HEK293 (cell line): ENCODE data around the gene AKAP8.
"Not testable (repeated sequence)": the region's sequence is repeated elsewhere in the genome, so short reads cannot be mapped to it uniquely, and the experiment has no call there.

ENCODE experiments used
- CTCF ChIA-PET: fragments of 350-600 bp; formaldehyde crosslinking; extraction: SDS; loops from one replicate; lab custom pipeline; 2021; ENCODE audit warnings: antibody characterized with exemption; lab: Yijun Ruan, JAX
- POLR2A ChIA-PET: fragments of 300-600 bp; formaldehyde crosslinking; extraction: SDS; loops from one replicate; lab custom pipeline; 2020; ENCODE audit warnings: antibody characterized with exemption, inconsistent platforms; lab: Yijun Ruan, JAX
- H3K27ac ChIP-seq: fragments of 200-500 bp; sonication (Bioruptor generic); 2 replicates; pipeline ENCODE4 v1.5.1; 2014; ENCODE audit warnings: low read depth, low read length, control low read depth, inconsistent platforms; ENCODE audit errors: extremely low read depth
- H3K36me3 ChIP-seq, 2 experiments: fragments of 200-500 bp in 1 of 2; sonication (Bioruptor generic) in 1 of 2; 1 replicate in 1 of 2; 2 replicates in 1 of 2; pipeline ENCODE4 v1.5.1; 2014 to 2017; ENCODE audit warnings: inconsistent platforms in 2 of 2, low read length in 2 of 2; ENCODE audit not compliant: control insufficient read depth in 2 of 2, insufficient read depth in 1 of 2
- H3K4me1 ChIP-seq: fragments of 200-500 bp; sonication (Bioruptor generic); 2 replicates; pipeline ENCODE4 v1.5.1; 2014; ENCODE audit warnings: mild to moderate bottlenecking, low read length, inconsistent platforms; ENCODE audit not compliant: control insufficient read depth, insufficient read depth
- H3K4me3 ChIP-seq: 2 replicates; pipeline ENCODE4 v1.5.1; 2011; ENCODE audit warnings: low read depth, mild to moderate bottlenecking, control low read depth, low read length, moderate library complexity
- H3K9me3 ChIP-seq: fragments of 200-500 bp; sonication (Bioruptor generic); 2 replicates; pipeline ENCODE4 v1.5.1; 2014; ENCODE audit warnings: low read depth, low read length, inconsistent platforms; ENCODE audit not compliant: control insufficient read depth, insufficient read depth
- BCL11B ChIP-seq: fragments of 450-650 bp; formaldehyde crosslinking; IDR thresholded peaks from 2 replicates; pipeline ENCODE4 v1.5.1; 2016; ENCODE audit warnings: low read depth, missing biosample characterization, missing genetic modification characterization
- EGR2 ChIP-seq: fragments of 450-650 bp; formaldehyde crosslinking; IDR thresholded peaks from 2 replicates; pipeline ENCODE4 v1.5.1; 2016; ENCODE audit warnings: low read depth, missing biosample characterization, missing genetic modification characterization
- GLIS1 ChIP-seq: fragments of 450-650 bp; formaldehyde crosslinking; IDR thresholded peaks from 2 replicates; pipeline ENCODE4 v1.5.1; 2016; ENCODE audit warnings: missing biosample characterization, missing genetic modification characterization
- HOXA7 ChIP-seq: sonication (generic); formaldehyde crosslinking; IDR thresholded peaks from 2 replicates; pipeline ENCODE4 v1.8.1; 2022; ENCODE audit warnings: missing genetic modification reagents, borderline replicate concordance
- OVOL3 ChIP-seq: fragments of 450-650 bp; formaldehyde crosslinking; IDR thresholded peaks from 2 replicates; pipeline ENCODE4 v1.5.1; 2016; ENCODE audit warnings: missing biosample characterization, missing genetic modification characterization
- PRDM1 ChIP-seq: fragments of 450-650 bp; formaldehyde crosslinking; IDR thresholded peaks from 2 replicates; pipeline ENCODE4; 2016; ENCODE audit warnings: missing biosample characterization, missing genetic modification characterization
- SP3 ChIP-seq: fragments of 450-650 bp; formaldehyde crosslinking; IDR thresholded peaks from 2 replicates; pipeline ENCODE4 v1.5.1; 2016; ENCODE audit warnings: missing biosample characterization, missing genetic modification characterization
- ZBTB17 ChIP-seq: fragments of 450-650 bp; formaldehyde crosslinking; IDR thresholded peaks from 2 replicates; pipeline ENCODE4 v1.5.1; 2016; ENCODE audit warnings: missing biosample characterization, missing genetic modification characterization
- ZNF175 ChIP-seq: fragments of 450-650 bp; formaldehyde crosslinking; IDR thresholded peaks from 2 replicates; pipeline ENCODE4 v1.5.1; 2016; ENCODE audit warnings: missing biosample characterization, missing genetic modification characterization
- ZNF202 ChIP-seq: fragments of 450-650 bp; formaldehyde crosslinking; IDR thresholded peaks from 2 replicates; pipeline ENCODE4 v1.5.1; 2016; ENCODE audit warnings: missing biosample characterization, missing genetic modification characterization, borderline replicate concordance
- ZNF214 ChIP-seq: fragments of 450-650 bp; formaldehyde crosslinking; IDR thresholded peaks from 2 replicates; pipeline ENCODE4 v1.5.1; 2017; ENCODE audit warnings: missing biosample characterization, mild to moderate bottlenecking, missing genetic modification characterization, borderline replicate concordance
- ZNF221 ChIP-seq: fragments of 450-650 bp; formaldehyde crosslinking; IDR thresholded peaks from 2 replicates; pipeline ENCODE4 v1.5.1; 2017; ENCODE audit warnings: missing biosample characterization, missing genetic modification characterization, borderline replicate concordance
- ZNF394 ChIP-seq: fragments of 450-650 bp; formaldehyde crosslinking; IDR thresholded peaks from 2 replicates; pipeline ENCODE4 v1.5.1; 2016; ENCODE audit warnings: missing biosample characterization, missing genetic modification characterization, mild to moderate bottlenecking, moderate library complexity, borderline replicate concordance
- ZNF433 ChIP-seq: fragments of 450-650 bp; formaldehyde crosslinking; IDR thresholded peaks from 2 replicates; pipeline ENCODE4 v1.5.1; 2016; ENCODE audit warnings: missing biosample characterization, missing genetic modification characterization, low read depth
- ZNF514 ChIP-seq: fragments of 450-650 bp; formaldehyde crosslinking; IDR thresholded peaks from 2 replicates; pipeline ENCODE4 v1.5.1; 2016; ENCODE audit warnings: missing biosample characterization, missing genetic modification characterization
- ZNF518A ChIP-seq: fragments of 450-650 bp; formaldehyde crosslinking; conservative IDR thresholded peaks from 2 replicates; pipeline ENCODE4 v1.5.1; 2016; ENCODE audit warnings: low read depth, missing biosample characterization, missing genetic modification characterization
- ZNF549 ChIP-seq: fragments of 450-650 bp; IDR thresholded peaks from 2 replicates; pipeline ENCODE4 v1.5.1; 2018; ENCODE audit warnings: missing biosample characterization, missing genetic modification characterization, mild to moderate bottlenecking, inconsistent platforms, moderate library complexity
- ZNF560 ChIP-seq: fragments of 450-650 bp; formaldehyde crosslinking; IDR thresholded peaks from 2 replicates; pipeline ENCODE4 v1.5.1; 2017; ENCODE audit warnings: missing biosample characterization, missing genetic modification characterization, borderline replicate concordance
- ZNF623 ChIP-seq: fragments of 450-650 bp; formaldehyde crosslinking; IDR thresholded peaks from 2 replicates; pipeline ENCODE4 v1.5.1; 2016; ENCODE audit warnings: missing biosample characterization, missing genetic modification characterization
- ZNF626 ChIP-seq: fragments of 450-650 bp; sonication (Bioruptor Pico); formaldehyde crosslinking; IDR thresholded peaks from 2 replicates; pipeline ENCODE4 v1.5.1; 2018; ENCODE audit warnings: missing biosample characterization, missing genetic modification characterization, inconsistent platforms
- ZNF654 ChIP-seq: fragments of 450-650 bp; formaldehyde crosslinking; IDR thresholded peaks from 2 replicates; pipeline ENCODE4 v1.5.1; 2016; ENCODE audit warnings: low read depth, missing biosample characterization, missing genetic modification characterization
- ZNF658 ChIP-seq: fragments of 450-650 bp; formaldehyde crosslinking; IDR thresholded peaks from 2 replicates; pipeline ENCODE4; 2016; ENCODE audit warnings: missing biosample characterization, missing genetic modification characterization
- ZNF664 ChIP-seq: fragments of 450-650 bp; formaldehyde crosslinking; IDR thresholded peaks from 2 replicates; pipeline ENCODE4 v1.5.1; 2016; ENCODE audit warnings: missing biosample characterization, missing genetic modification characterization
- ZNF791 ChIP-seq: fragments of 450-650 bp; formaldehyde crosslinking; IDR thresholded peaks from 2 replicates; pipeline ENCODE4 v1.5.1; 2016; ENCODE audit warnings: missing biosample characterization, missing genetic modification characterization
- ZSCAN23 ChIP-seq: fragments of 450-650 bp; formaldehyde crosslinking; IDR thresholded peaks from 2 replicates; pipeline ENCODE4 v1.5.1; 2016; ENCODE audit warnings: missing biosample characterization, missing genetic modification characterization
- ZXDB ChIP-seq: fragments of 450-650 bp; formaldehyde crosslinking; IDR thresholded peaks from 2 replicates; pipeline ENCODE4 v1.5.1; 2016; ENCODE audit warnings: missing biosample characterization, missing genetic modification characterization
- TF ChIP-seq, protein P1 (sequence below): fragments of 450-650 bp; formaldehyde crosslinking; IDR thresholded peaks from 2 replicates; pipeline ENCODE4 v1.5.0; 2017; ENCODE audit warnings: missing biosample characterization, missing genetic modification characterization, borderline replicate concordance

The AKAP8 gene

GRCh38 chr19:15353908-15354307, 25.7 kb downstream of the AKAP8 start:
- POLR2A ChIA-PET: interaction anchor here (0.6 to 1.0 kb wide), 3 partner anchors 20 to 241 kb away, joined by 3 to 4 read pairs (median 3); partner anchors contain the start of gene AKAP8
- H3K9me3 ChIP-seq: no peaks in the 10 kb centered on the region
- no peak for TF ChIP-seq ZNF626
- no peak for TF ChIP-seq ZBTB17 (tag by site-specific recombination)
- no peak for TF ChIP-seq BCL11B
- TF ChIP-seq, protein P1, sequence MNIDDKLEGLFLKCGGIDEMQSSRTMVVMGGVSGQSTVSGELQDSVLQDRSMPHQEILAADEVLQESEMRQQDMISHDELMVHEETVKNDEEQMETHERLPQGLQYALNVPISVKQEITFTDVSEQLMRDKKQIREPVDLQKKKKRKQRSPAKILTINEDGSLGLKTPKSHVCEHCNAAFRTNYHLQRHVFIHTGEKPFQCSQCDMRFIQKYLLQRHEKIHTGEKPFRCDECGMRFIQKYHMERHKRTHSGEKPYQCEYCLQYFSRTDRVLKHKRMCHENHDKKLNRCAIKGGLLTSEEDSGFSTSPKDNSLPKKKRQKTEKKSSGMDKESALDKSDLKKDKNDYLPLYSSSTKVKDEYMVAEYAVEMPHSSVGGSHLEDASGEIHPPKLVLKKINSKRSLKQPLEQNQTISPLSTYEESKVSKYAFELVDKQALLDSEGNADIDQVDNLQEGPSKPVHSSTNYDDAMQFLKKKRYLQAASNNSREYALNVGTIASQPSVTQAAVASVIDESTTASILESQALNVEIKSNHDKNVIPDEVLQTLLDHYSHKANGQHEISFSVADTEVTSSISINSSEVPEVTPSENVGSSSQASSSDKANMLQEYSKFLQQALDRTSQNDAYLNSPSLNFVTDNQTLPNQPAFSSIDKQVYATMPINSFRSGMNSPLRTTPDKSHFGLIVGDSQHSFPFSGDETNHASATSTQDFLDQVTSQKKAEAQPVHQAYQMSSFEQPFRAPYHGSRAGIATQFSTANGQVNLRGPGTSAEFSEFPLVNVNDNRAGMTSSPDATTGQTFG: no peak
- TF ChIP-seq PRDM1 (tag by site-specific recombination): no peak
- no peak for TF ChIP-seq ZNF214 (tag by site-specific recombination)
- no peak for TF ChIP-seq GLIS1
- no peak for TF ChIP-seq ZSCAN23 (tag by site-specific recombination)
- no peak for TF ChIP-seq ZNF658
- no peak for TF ChIP-seq ZXDB
- no peak for TF ChIP-seq ZNF175 (tag by site-specific recombination)
- no peak for TF ChIP-seq HOXA7 (CRISPR knock-in tag)
- no peak for TF ChIP-seq ZNF433
- no peak for TF ChIP-seq ZNF221
- TF ChIP-seq ZNF202 (tag by site-specific recombination): no peak
- no peak for TF ChIP-seq ZNF514 (tag by site-specific recombination)
- TF ChIP-seq ZNF560 (tag by site-specific recombination): no peak
- no peak for TF ChIP-seq EGR2 (tag by site-specific recombination)
- no peak for TF ChIP-seq ZNF549 (tag by site-specific recombination)
- no peaks in the 10 kb centered on the region for H3K4me1 ChIP-seq
- no peak overlapping the region for H3K27ac ChIP-seq
- H3K36me3 ChIP-seq: peaks cover 38 to 44% of the 10 kb centered on the region in 2 experiments
- H3K4me3 ChIP-seq: no peak overlapping the region
- CTCF ChIA-PET: interaction anchor here (0.7 to 1.1 kb wide), 2 partner anchors 65 to 68 kb away, joined by 4 read pairs; partner anchors contain the start of gene AKAP8L

- H3K4me3 ChIP-seq, H3K9me3 ChIP-seq, H3K27ac ChIP-seq, H3K4me1 ChIP-seq: not testable (repeated sequence)
- H3K36me3 ChIP-seq: peaks cover 26 to 30% of the 10 kb centered on the region in 2 experiments
- POLR2A ChIA-PET: interaction anchor here (1.3 kb wide), 1 partner anchor 67 kb away, joined by 3 read pairs; no protein-coding TSS in a partner anchor
- CTCF ChIA-PET: interaction anchor here (1.4 kb wide), 1 partner anchor 203 kb away, joined by 3 read pairs; no protein-coding TSS in a partner anchor
Measured at GRCh38 chr19:15352535-15352934, 27.1 kb downstream of the AKAP8 start.

DNA sequence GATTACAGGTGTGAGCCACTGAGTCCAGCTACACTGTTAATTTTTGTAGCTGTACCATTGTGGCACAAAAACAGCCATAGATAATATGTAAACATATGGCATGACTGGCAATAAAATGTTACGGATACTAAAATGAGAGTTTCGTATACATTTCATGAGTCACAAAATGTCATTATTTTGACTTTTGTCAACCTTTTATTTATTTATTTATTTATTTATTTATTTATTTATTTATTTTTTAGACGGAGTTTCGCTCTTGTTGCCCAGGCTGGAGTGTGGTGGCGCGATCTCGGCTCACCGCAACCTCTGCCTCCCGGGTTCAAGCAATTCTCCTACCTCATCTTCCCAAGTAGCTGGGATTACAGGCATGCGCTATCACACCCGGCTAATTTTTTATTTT, 38.3 kb downstream of the AKAP8 start:
- H3K27ac ChIP-seq, H3K9me3 ChIP-seq, POLR2A ChIA-PET, H3K4me3 ChIP-seq, H3K4me1 ChIP-seq: not testable (repeated sequence)
- CTCF ChIA-PET: interaction anchor here (0.6 kb wide), 1 partner anchor 33 kb away, joined by 3 read pairs; no protein-coding TSS in a partner anchor
- H3K36me3 ChIP-seq: peaks cover 9 to 18% of the 10 kb centered on the region in 2 experiments; a peak in 2 of 3 replicates
- TF ChIP-seq ZNF518A: peak; percentile 95
- TF ChIP-seq SP3 (tag by site-specific recombination): 0 out of 2 replicates have a peak, but pooled peaks have one; percentile 22
- peak; percentile 60; the same call in 1 of the 2 replicates for TF ChIP-seq OVOL3
- TF ChIP-seq ZNF433: peak; percentile 70
- TF ChIP-seq ZNF654: peak; percentile 51
- TF ChIP-seq ZNF623 (tag by site-specific recombination): peak; percentile 79
- TF ChIP-seq ZNF394 (tag by site-specific recombination): peak; percentile 96
- peak; percentile 62; the same call in 1 of the 2 replicates for TF ChIP-seq ZNF202 (tag by site-specific recombination)
- TF ChIP-seq ZNF664 (tag by site-specific recombination): peak; percentile 59
- TF ChIP-seq ZNF791 (tag by site-specific recombination): peak; percentile 45; the same call in 1 of the 2 replicates
